ENCODE data around the gene MCTP2.

DNA sequence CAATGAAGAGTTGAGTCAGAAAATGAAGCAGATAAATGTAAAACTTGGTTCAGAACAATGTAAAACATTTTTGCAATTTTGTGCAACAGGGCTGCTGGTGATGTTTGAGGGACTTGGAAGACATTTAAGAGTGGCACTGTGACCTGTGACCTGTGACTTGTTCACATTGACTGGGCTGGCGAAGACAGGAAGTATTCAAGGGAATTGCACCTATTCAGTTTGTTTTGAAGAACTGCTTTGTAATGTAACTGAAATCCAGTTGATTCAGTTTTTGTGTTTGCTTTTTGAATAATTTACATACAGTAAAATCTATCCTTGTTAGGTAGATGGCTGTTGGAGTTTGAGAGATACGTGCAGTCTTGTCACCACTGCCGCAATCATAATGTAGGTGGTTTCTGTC is 35.4 kb downstream of the MCTP2 start:
- no peak for TF ChIP-seq YY1 (IDR thresholded peaks at IDR 0.05; ENCODE audit: low read depth)
- TF ChIP-seq, protein P1, sequence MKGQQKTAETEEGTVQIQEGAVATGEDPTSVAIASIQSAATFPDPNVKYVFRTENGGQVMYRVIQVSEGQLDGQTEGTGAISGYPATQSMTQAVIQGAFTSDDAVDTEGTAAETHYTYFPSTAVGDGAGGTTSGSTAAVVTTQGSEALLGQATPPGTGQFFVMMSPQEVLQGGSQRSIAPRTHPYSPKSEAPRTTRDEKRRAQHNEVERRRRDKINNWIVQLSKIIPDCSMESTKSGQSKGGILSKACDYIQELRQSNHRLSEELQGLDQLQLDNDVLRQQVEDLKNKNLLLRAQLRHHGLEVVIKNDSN (IDR thresholded peaks at IDR 0.05): no peak
- no peak for TF ChIP-seq EP300 (IDR thresholded peaks at IDR 0.05; ENCODE audit: borderline replicate concordance)
- TF ChIP-seq CREB1 (IDR thresholded peaks at IDR 0.05; ENCODE audit: low read depth): no peak
- no peak for TF ChIP-seq NFIC (IDR thresholded peaks at IDR 0.05)
- no peak for TF ChIP-seq REST (IDR thresholded peaks at IDR 0.05; ENCODE audit: low read depth)
- TF ChIP-seq, protein P2, sequence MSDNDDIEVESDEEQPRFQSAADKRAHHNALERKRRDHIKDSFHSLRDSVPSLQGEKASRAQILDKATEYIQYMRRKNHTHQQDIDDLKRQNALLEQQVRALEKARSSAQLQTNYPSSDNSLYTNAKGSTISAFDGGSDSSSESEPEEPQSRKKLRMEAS (IDR thresholded peaks at IDR 0.05): no peak
- TF ChIP-seq ZBTB7A (IDR thresholded peaks at IDR 0.05; ENCODE audit: low read depth): no peak
